HEK293T (cell line): ENCODE results near the gene SLC35A4.

Experiments
- FOXM1 ChIP-seq: fragments of 450-650 bp; IDR thresholded peaks from 2 replicates; pipeline ENCODE4 v1.6.1; 2017; ENCODE audit warnings: mild to moderate bottlenecking, borderline replicate concordance
- NFRKB ChIP-seq: fragments of 450-650 bp; IDR thresholded peaks from 2 replicates; pipeline ENCODE4 v1.6.1; 2016; ENCODE audit warnings: mild to moderate bottlenecking, moderate library complexity

DNA sequence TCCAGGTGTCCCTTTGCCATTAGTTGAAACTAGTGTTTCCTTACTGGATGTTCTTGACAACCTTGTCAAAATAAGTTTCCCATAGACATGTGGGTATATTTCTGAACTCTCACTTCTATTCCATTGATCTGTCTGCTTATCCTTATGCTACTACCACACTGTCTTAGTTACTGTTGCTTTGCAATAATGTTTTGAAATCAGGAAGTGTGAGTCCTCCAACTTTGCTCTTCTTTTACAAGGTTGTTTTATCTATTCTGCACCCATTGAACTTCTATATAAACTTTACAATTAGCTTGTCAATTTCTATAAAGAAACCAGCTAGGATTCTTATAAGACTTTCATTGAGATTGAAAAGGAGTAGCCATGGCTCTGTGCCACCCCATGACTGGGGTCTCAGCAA is 44.1 kb downstream of the SLC35A4 start:
- TF ChIP-seq FOXM1, result no peak
- no peak for TF ChIP-seq NFRKB
